ENCODE data around the gene CCDC78.

Gene CCDC78

DNA sequence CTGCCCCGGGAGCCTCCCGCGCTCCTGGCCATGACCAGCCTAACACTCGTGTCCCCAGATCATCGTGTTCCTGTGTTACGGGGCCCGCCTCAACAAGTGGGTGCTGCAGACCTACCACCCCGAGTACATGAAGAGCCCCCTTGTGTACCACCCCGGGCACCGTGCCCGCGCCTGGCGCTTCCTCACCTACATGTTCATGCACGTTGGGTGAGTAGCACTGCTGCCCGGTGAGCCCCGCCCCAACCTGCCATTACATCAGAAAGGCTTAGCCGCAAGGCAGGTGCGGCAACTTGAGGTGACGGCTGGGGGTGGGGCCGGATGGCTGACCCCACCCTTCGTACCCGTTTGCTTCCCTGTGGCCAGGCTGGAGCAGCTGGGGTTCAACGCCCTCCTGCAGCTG is 49.3 kb downstream of the CCDC78 start:
- DNase-seq (ENCODE audit: extremely low spot score): no peak
- ChIA-PET CTCF (no interaction called here), POLR2A (interaction anchor here (2.2 kb wide), 1 partner anchor 18 kb away, joined by 6 read pairs; no protein-coding TSS in a partner anchor)
- TF ChIP-seq HDGF (IDR thresholded peaks at IDR 0.05; ENCODE audit: borderline replicate concordance): no peak

DNA sequence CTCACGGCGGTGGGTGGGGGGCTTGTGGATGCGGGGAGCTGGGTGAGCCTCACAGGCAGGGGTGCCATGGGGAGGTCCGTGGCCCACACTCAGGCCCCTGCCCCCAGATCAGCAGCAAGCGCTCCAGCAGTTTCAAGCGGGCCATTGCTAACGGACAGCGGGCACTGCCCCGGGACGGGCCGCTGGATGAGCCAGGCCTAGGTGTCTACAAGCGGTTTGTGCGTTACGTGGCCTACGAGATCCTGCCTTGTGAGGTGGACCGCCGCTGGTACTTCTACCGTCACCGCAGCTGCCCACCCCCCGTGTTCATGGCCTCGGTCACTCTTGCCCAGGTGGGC is 49.7 kb downstream of the CCDC78 start:
- CTCF ChIA-PET: interaction anchor here (1.2 kb wide), 1 partner anchor 28 kb away, joined by 4 read pairs; the partner anchor contains the start of gene WDR90
- TF ChIP-seq ARNT (IDR thresholded peaks at IDR 0.05): no peak
- no peak for TF ChIP-seq TARDBP (IDR thresholded peaks at IDR 0.05)
- TF ChIP-seq ZNF384 (IDR thresholded peaks at IDR 0.05): no peak
- no peak for TF ChIP-seq FOXA1 (IDR thresholded peaks at IDR 0.05)
- no peak for TF ChIP-seq SUZ12 (IDR thresholded peaks at IDR 0.05)
- TF ChIP-seq L3MBTL2 (conservative IDR thresholded peaks at IDR 0.05): no peak
- TF ChIP-seq ELF4 (IDR thresholded peaks at IDR 0.05): no peak
- TF ChIP-seq CTBP1 (IDR thresholded peaks at IDR 0.05; ENCODE audit: borderline replicate concordance): no peak
- no peak for TF ChIP-seq SP1 (IDR thresholded peaks at IDR 0.05)
- TF ChIP-seq, protein P1, sequence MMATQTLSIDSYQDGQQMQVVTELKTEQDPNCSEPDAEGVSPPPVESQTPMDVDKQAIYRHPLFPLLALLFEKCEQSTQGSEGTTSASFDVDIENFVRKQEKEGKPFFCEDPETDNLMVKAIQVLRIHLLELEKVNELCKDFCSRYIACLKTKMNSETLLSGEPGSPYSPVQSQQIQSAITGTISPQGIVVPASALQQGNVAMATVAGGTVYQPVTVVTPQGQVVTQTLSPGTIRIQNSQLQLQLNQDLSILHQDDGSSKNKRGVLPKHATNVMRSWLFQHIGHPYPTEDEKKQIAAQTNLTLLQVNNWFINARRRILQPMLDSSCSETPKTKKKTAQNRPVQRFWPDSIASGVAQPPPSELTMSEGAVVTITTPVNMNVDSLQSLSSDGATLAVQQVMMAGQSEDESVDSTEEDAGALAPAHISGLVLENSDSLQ (IDR thresholded peaks at IDR 0.05): no peak
- no peak for TF ChIP-seq FOXK2 (IDR thresholded peaks at IDR 0.05)
- TF ChIP-seq HDGF (IDR thresholded peaks at IDR 0.05; ENCODE audit: borderline replicate concordance): no peak
- no peak for TF ChIP-seq NFRKB (IDR thresholded peaks at IDR 0.05)
- TF ChIP-seq BHLHE40 (IDR thresholded peaks at IDR 0.05; ENCODE audit: borderline replicate concordance): no peak
- TF ChIP-seq FOXM1 (IDR thresholded peaks at IDR 0.05; ENCODE audit: borderline replicate concordance): no peak
- TF ChIP-seq LEF1 (IDR thresholded peaks at IDR 0.05; ENCODE audit: borderline replicate concordance): no peak
- POLR2A ChIA-PET: interaction anchor here (2.2 kb wide), 1 partner anchor 17 kb away, joined by 6 read pairs; no protein-coding TSS in a partner anchor
- no peak for DNase-seq (ENCODE audit: extremely low spot score)

DNA sequence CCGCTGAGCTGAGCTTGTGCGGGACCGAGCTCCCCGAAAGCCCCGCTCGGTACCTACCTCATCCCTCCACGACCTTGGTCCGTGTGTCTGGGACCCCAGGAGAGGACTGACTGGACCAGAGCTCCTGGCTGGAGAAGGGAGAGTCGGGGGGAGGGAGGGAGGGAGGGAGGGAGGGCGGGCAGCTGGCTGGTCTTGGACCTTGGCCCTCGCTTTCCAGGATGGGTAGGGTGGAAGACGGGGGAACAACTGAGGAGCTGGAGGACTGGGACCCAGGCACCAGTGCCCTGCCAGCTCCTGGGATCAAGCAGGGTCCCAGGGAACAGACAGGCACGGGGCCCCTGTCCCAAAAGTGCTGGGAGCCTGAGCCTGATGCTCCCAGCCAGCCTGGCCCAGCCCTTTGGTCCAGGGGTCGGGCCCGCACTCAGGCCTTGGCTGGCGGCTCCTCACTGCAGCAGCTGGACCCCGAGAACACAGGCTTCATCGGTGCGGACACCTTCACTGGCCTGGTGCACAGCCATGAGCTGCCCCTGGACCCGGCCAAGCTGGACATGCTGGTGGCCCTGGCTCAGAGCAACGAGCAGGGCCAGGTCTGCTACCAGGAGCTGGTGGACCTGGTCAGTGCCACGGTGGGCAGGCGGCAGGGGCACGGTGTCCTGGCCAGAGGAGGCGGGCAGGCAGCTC is 50.2 kb downstream of the CCDC78 start:
- DNase-seq (ENCODE audit: extremely low spot score): no peak
- CTCF ChIA-PET: interaction anchor here (1.2 kb wide), 1 partner anchor 28 kb away, joined by 4 read pairs; the partner anchor contains the start of gene WDR90
- TF ChIP-seq FOXM1 (IDR thresholded peaks at IDR 0.05; ENCODE audit: borderline replicate concordance): no peak
- POLR2A ChIA-PET: interaction anchor here (2.2 kb wide), 1 partner anchor 17 kb away, joined by 6 read pairs; no protein-coding TSS in a partner anchor

DNA sequence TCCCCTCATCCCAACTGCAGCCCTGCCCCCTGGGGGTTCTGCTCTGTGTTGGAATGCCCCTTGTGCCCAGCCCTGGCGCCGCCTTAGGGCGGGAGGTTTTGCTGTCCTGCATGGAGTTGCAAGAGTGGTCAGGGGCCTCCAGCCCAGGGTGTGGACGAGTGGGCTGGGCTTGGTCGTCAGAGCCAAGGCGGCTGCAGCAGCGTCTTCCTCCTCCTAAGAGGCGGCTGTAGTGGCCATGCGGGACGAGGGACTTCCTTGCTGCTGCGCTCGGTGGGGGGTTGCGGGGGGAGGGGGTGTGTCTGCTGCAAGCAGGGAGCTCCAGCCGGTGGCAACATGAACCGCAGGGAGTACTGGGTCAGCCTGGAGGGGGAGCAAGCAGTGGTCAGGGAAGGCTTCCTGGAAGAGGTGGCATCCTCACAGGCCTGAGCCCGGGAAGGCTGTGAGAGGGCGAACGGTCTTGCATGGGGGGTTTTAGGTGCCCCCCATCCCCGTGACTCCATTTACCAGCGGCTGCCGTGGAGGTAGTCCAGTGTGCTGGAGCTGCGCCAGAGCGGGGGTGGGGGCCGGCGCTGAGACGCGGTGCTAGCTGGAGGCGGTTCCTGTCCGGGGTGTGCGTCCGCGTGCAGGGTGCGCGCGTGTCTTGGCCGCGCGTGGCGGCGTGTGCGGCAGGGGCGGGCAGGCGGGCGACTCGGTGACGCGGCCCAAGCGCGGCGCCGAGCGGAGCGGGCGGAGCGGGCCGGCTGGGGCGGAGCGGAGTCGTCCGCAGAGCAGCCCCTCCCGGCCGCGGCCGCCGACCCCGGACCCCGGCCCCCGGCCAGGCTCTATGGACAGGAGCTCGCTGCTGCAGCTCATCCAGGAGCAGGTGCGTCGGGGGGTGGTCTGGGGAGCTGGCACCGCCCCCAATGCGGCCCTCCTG is 51.0 kb downstream of the CCDC78 start, which contains the start of gene RHBDL1:
RHBDL1 (plus strand) TSS at position 704 of the 916 bp plus-strand sequence; CDS start at position 824, 120 bp downstream.
- peak; percentile 40 for DNase-seq (ENCODE audit: extremely low spot score)
- ChIA-PET CTCF (interaction anchor here (1.2 kb wide), 1 partner anchor 27 kb away, joined by 4 read pairs; the partner anchor contains the start of gene WDR90), POLR2A (interaction anchor here (0.6 to 2.2 kb wide), 2 partner anchors 9 to 16 kb away, joined by 3 to 6 read pairs; partner anchors contain the start of gene JMJD8)
- TF ChIP-seq SUZ12 (IDR thresholded peaks at IDR 0.05) (no peak), NFRKB (IDR thresholded peaks at IDR 0.05) (no peak), ZNF384 (IDR thresholded peaks at IDR 0.05) (no peak), FOXK2 (IDR thresholded peaks at IDR 0.05) (no peak), CTBP1 (IDR thresholded peaks at IDR 0.05; ENCODE audit: borderline replicate concordance) (no peak), FOXA1 (IDR thresholded peaks at IDR 0.05) (no peak), L3MBTL2 (conservative IDR thresholded peaks at IDR 0.05) (no peak), HDGF (IDR thresholded peaks at IDR 0.05; ENCODE audit: borderline replicate concordance) (no peak), BHLHE40 (IDR thresholded peaks at IDR 0.05; ENCODE audit: borderline replicate concordance) (no peak), FOXM1 (IDR thresholded peaks at IDR 0.05; ENCODE audit: borderline replicate concordance) (no peak), LEF1 (IDR thresholded peaks at IDR 0.05; ENCODE audit: borderline replicate concordance) (no peak), ARNT (IDR thresholded peaks at IDR 0.05) (no peak), ELF4 (IDR thresholded peaks at IDR 0.05) (no peak), SP1 (IDR thresholded peaks at IDR 0.05) (no peak), TARDBP (IDR thresholded peaks at IDR 0.05) (no peak)
- TF ChIP-seq, protein P1 (IDR thresholded peaks at IDR 0.05): no peak

DNA sequence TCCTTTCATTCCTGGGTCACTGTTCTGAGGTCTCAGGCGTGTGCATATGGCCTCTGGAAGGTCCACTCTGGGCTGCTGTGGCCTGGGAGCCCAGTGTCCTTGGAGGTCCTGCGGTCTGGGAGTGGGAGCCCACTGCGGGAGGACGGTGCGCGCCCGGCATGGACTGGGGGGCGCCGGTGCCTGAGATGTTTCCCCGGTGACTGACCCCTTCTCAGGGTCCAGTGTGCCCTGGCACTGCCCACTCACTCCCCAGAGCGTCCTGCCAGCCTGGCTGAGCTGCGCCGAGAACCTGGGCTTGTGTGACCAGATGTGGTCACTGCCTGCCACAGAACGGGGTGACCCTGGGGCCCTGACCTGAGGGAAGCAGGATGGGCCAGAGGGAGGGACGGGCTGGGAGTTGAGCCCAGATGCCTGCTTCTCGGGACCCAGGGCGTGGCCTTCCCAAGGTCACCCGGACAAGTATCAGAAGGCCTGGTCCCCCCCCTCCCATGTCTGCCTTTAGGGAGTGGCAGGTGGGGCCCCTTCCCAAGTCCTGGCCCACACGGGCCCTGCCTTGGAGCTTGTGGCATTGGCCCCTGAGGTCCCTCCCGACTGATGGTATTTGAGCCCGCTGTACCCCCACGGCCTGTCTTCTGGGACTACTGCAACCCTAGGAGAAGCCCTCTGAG is 51.9 kb downstream of the CCDC78 start:
- DNase-seq (ENCODE audit: extremely low spot score): no peak
- TF ChIP-seq HDGF (IDR thresholded peaks at IDR 0.05; ENCODE audit: borderline replicate concordance) (no peak), LEF1 (IDR thresholded peaks at IDR 0.05; ENCODE audit: borderline replicate concordance) (no peak), ZNF384 (IDR thresholded peaks at IDR 0.05) (no peak), SP1 (IDR thresholded peaks at IDR 0.05) (no peak), FOXM1 (IDR thresholded peaks at IDR 0.05; ENCODE audit: borderline replicate concordance) (no peak), ELF4 (IDR thresholded peaks at IDR 0.05) (no peak), CTBP1 (IDR thresholded peaks at IDR 0.05; ENCODE audit: borderline replicate concordance) (no peak), FOXK2 (IDR thresholded peaks at IDR 0.05) (no peak), L3MBTL2 (conservative IDR thresholded peaks at IDR 0.05) (no peak), NFRKB (IDR thresholded peaks at IDR 0.05) (no peak)
- ChIA-PET CTCF (no interaction called here), POLR2A (interaction anchor here (0.6 to 2.2 kb wide), 2 partner anchors 10 to 15 kb away, joined by 3 to 6 read pairs; partner anchors contain the start of gene JMJD8)

All from HEK293T (cell line).